ENCODE data around the gene GRIP2. TPM values are rescaled to one million over a fixed set of nuclear protein-coding genes. Genes with fewer than 3 reads are reported as not detected.
A peak's percentile ranks its signal among the peaks of the same experiment; 100 is the strongest.

GRIP2 gene
- total RNA-seq, 1 experiment from 2014 or later, result not detected

- ChIA-PET POLR2A (no interaction called here), CTCF (no interaction called here)
- H3K4me1 Mint-ChIP-seq (ENCODE audit: insufficient read depth, unreplicated experiment), result peaks cover 4% of the 10 kb centered on the region
- no peaks in the 10 kb centered on the region for H3K9me3 Mint-ChIP-seq (ENCODE audit: unreplicated experiment)
- H3K27ac Mint-ChIP-seq (ENCODE audit: low read depth, unreplicated experiment), result no peak overlapping the region
- no peak for DNase-seq (ENCODE audit: unreplicated experiment)
- intact Hi-C loops (cut with micrococcal nuclease), result no loop called here
- TF ChIP-seq CTCF (IDR thresholded peaks at IDR 0.05; ENCODE audit: unreplicated experiment), result no peak
- peaks cover 6% of the 10 kb centered on the region for H3K36me3 Mint-ChIP-seq (ENCODE audit: insufficient read depth, unreplicated experiment)
- H3K4me3 Mint-ChIP-seq (ENCODE audit: unreplicated experiment), result no peak overlapping the region
- no TSS peak for BruUV-seq (replicated peaks)
- H3K27me3 Mint-ChIP-seq (ENCODE audit: insufficient read depth, unreplicated experiment), result peaks cover 53% of the 10 kb centered on the region
These were observed 22.2 kb upstream of the GRIP2 start for GRCh38 chr3:14562121-14562890.

GRCh38 chr3:14561051-14561960 is 21.2 kb upstream of the GRIP2 start:
- H3K4me3 Mint-ChIP-seq (ENCODE audit: unreplicated experiment), result no peak overlapping the region
- intact Hi-C loops (cut with micrococcal nuclease), result no loop called here
- ChIA-PET POLR2A (no interaction called here), CTCF (no interaction called here)
- no TSS peak for BruUV-seq (replicated peaks)
- no peak for TF ChIP-seq CTCF (IDR thresholded peaks at IDR 0.05; ENCODE audit: unreplicated experiment)
- peaks cover 5% of the 10 kb centered on the region for H3K4me1 Mint-ChIP-seq (ENCODE audit: insufficient read depth, unreplicated experiment)
- no peak overlapping the region for H3K27ac Mint-ChIP-seq (ENCODE audit: low read depth, unreplicated experiment)
- peaks cover 6% of the 10 kb centered on the region for H3K36me3 Mint-ChIP-seq (ENCODE audit: insufficient read depth, unreplicated experiment)
- no peaks in the 10 kb centered on the region for H3K9me3 Mint-ChIP-seq (ENCODE audit: unreplicated experiment)
- DNase-seq (ENCODE audit: unreplicated experiment), result peak; percentile 40
- peaks cover 47% of the 10 kb centered on the region for H3K27me3 Mint-ChIP-seq (ENCODE audit: insufficient read depth, unreplicated experiment)

- no peak overlapping the region for H3K4me3 Mint-ChIP-seq (ENCODE audit: unreplicated experiment)
- BruUV-seq (replicated peaks), result no TSS peak
- CTCF ChIA-PET, result no interaction called here
- H3K9me3 Mint-ChIP-seq (ENCODE audit: unreplicated experiment), result no peaks in the 10 kb centered on the region
- intact Hi-C loops (cut with micrococcal nuclease), result no loop called here
- no peak for TF ChIP-seq CTCF (IDR thresholded peaks at IDR 0.05; ENCODE audit: unreplicated experiment)
- peaks cover 47% of the 10 kb centered on the region for H3K27me3 Mint-ChIP-seq (ENCODE audit: insufficient read depth, unreplicated experiment)
- H3K27ac Mint-ChIP-seq (ENCODE audit: low read depth, unreplicated experiment), result no peak overlapping the region
- H3K4me1 Mint-ChIP-seq (ENCODE audit: insufficient read depth, unreplicated experiment), result peaks cover 12% of the 10 kb centered on the region
- POLR2A ChIA-PET, result interaction anchor here (0.6 kb wide), 1 partner anchor 91 kb away, joined by 3 read pairs; the partner anchor contains the start of gene CCDC174
- DNase-seq (ENCODE audit: unreplicated experiment), result no peak
- H3K36me3 Mint-ChIP-seq (ENCODE audit: insufficient read depth, unreplicated experiment), result peaks cover 6% of the 10 kb centered on the region
These were observed 20.0 kb upstream of the GRIP2 start for GRCh38 chr3:14560110-14560509.

GRCh38 chr3:14558029-14558428 is 17.9 kb upstream of the GRIP2 start:
- Mint-ChIP-seq H3K9me3 (ENCODE audit: unreplicated experiment) (no peaks in the 10 kb centered on the region), H3K4me3 (ENCODE audit: unreplicated experiment) (no peak overlapping the region), H3K27me3 (ENCODE audit: insufficient read depth, unreplicated experiment) (peaks cover 38% of the 10 kb centered on the region), H3K27ac (ENCODE audit: low read depth, unreplicated experiment) (no peak overlapping the region), H3K4me1 (ENCODE audit: insufficient read depth, unreplicated experiment) (peaks cover 12% of the 10 kb centered on the region), H3K36me3 (ENCODE audit: insufficient read depth, unreplicated experiment) (peaks cover 6% of the 10 kb centered on the region)
- ChIA-PET CTCF (no interaction called here), POLR2A (interaction anchor here (1.1 kb wide), 1 partner anchor 65 kb away, joined by 3 read pairs; no protein-coding TSS in a partner anchor)
- no peak for TF ChIP-seq CTCF (IDR thresholded peaks at IDR 0.05; ENCODE audit: unreplicated experiment)
- intact Hi-C loops (cut with micrococcal nuclease), result no loop called here
- no peak for DNase-seq (ENCODE audit: unreplicated experiment)
- no TSS peak for BruUV-seq (replicated peaks)

All from MCF 10A (cell line).